DND-41 (cell line): ENCODE results near the gene PPP1R12A.
"Not testable (repeated sequence)": the region's sequence is repeated elsewhere in the genome, so short reads cannot be mapped to it uniquely, and the experiment has no call there.

Experiments used
- ATAC-seq: fragments of 200-7000 bp; cut with Tn5 transposase; 3 replicates; pipeline ENCODE4 v1.9.1; 2021; ENCODE audit warnings: low read depth; ENCODE audit not compliant: insufficient read depth
- DNase-seq: peaks from one replicate; pipeline ENCODE4 v3.0.0-alpha.2; 2020
- H2AFZ ChIP-seq: 2 replicates; pipeline ENCODE4 v1.6.0; 2012; ENCODE audit warnings: low read depth, low read length
- H3K27ac ChIP-seq: 2 replicates; pipeline ENCODE4 v1.5.1; 2012; ENCODE audit warnings: low read length, inconsistent platforms
- H3K27me3 ChIP-seq: fragments of 200-600 bp; sonication (generic); 2 replicates; pipeline ENCODE4 v1.6.0; 2012; ENCODE audit warnings: low read length, mild to moderate bottlenecking, inconsistent platforms; ENCODE audit not compliant: insufficient read depth, poor library complexity
- H3K36me3 ChIP-seq: 2 replicates; pipeline ENCODE4 v1.5.1; 2012; ENCODE audit warnings: low read length, inconsistent platforms; ENCODE audit not compliant: insufficient read depth
- H3K4me1 ChIP-seq: 2 replicates; pipeline ENCODE4 v1.5.1; 2012; ENCODE audit warnings: mild to moderate bottlenecking, low read length; ENCODE audit not compliant: insufficient read depth
- H3K4me2 ChIP-seq: 2 replicates; pipeline ENCODE4 v1.6.0; 2012; ENCODE audit warnings: mild to moderate bottlenecking, moderate library complexity, low read length, inconsistent platforms; ENCODE audit not compliant: insufficient read depth
- H3K4me3 ChIP-seq, 2 experiments: fragments of 200-600 bp in 1 of 2; shearing (Covaris generic) in 1 of 2; 2 replicates each; pipeline ENCODE4 v1.5.1; 2012 to 2016; ENCODE audit warnings: inconsistent platforms in 2 of 2, low read length in 2 of 2, mild to moderate bottlenecking in 2 of 2, low read depth in 1 of 2, moderate library complexity in 1 of 2
- H3K79me2 ChIP-seq: 2 replicates; pipeline ENCODE4 v1.6.0; 2012; ENCODE audit warnings: low read length, inconsistent platforms; ENCODE audit not compliant: insufficient read depth
- H3K9ac ChIP-seq: 2 replicates; pipeline ENCODE4 v1.6.0; 2012; ENCODE audit warnings: low read depth, mild to moderate bottlenecking, inconsistent platforms, low read length, moderate library complexity
- H3K9me3 ChIP-seq: 2 replicates; pipeline ENCODE4 v1.5.1; 2012; ENCODE audit warnings: low read length, moderate library complexity, mild to moderate bottlenecking, inconsistent platforms; ENCODE audit not compliant: insufficient read depth, severe bottlenecking
- H4K20me1 ChIP-seq: 2 replicates; pipeline ENCODE4 v1.6.0; 2012; ENCODE audit warnings: low read length; ENCODE audit not compliant: insufficient read depth
- CTCF ChIP-seq: IDR thresholded peaks from 2 replicates; pipeline ENCODE4 v1.5.1; 2012; ENCODE audit warnings: borderline replicate concordance, low read length, moderate library complexity, mild to moderate bottlenecking; ENCODE audit not compliant: poor library complexity, severe bottlenecking; ENCODE audit errors: extremely low read depth
- EZH2 ChIP-seq: IDR thresholded peaks from 3 replicates; pipeline ENCODE4 v1.6.1; 2012; ENCODE audit warnings: borderline replicate concordance, low read depth, mild to moderate bottlenecking, moderate library complexity, low read length, inconsistent platforms; ENCODE audit not compliant: severe bottlenecking

The PPP1R12A gene

GRCh38 chr12:79949098-79949497 is 14.2 kb upstream of the PPP1R12A start:
- H3K27me3 ChIP-seq, result no peaks in the 10 kb centered on the region
- H3K4me2 ChIP-seq, result no peak overlapping the region
- ATAC-seq (no peak), DNase-seq (no peak)
- no peaks in the 10 kb centered on the region for H3K79me2 ChIP-seq
- no peak overlapping the region for H3K27ac ChIP-seq
- H3K36me3 ChIP-seq, result no peaks in the 10 kb centered on the region
- TF ChIP-seq EZH2, result no peak
- no peak for TF ChIP-seq CTCF
- H3K9me3 ChIP-seq, result no peaks in the 10 kb centered on the region
- no peak overlapping the region for H3K9ac ChIP-seq
- no peak overlapping the region for H2AFZ ChIP-seq
- no peaks in the 10 kb centered on the region for H4K20me1 ChIP-seq
- no peaks in the 10 kb centered on the region for H3K4me1 ChIP-seq
- H3K4me3 ChIP-seq, result no peak overlapping the region

- H3K36me3 ChIP-seq, result no peaks in the 10 kb centered on the region
- H3K4me2 ChIP-seq, result no peak overlapping the region
- TF ChIP-seq CTCF (no peak), EZH2 (no peak)
- no peaks in the 10 kb centered on the region for H4K20me1 ChIP-seq
- H3K9me3 ChIP-seq, result no peaks in the 10 kb centered on the region
- no peak overlapping the region for H3K9ac ChIP-seq
- no peaks in the 10 kb centered on the region for H3K27me3 ChIP-seq
- H3K4me3 ChIP-seq, result no peak overlapping the region
- H3K79me2 ChIP-seq, result no peaks in the 10 kb centered on the region
- no peaks in the 10 kb centered on the region for H3K4me1 ChIP-seq
- no peak overlapping the region for H2AFZ ChIP-seq
- no peak overlapping the region for H3K27ac ChIP-seq
- no peak for ATAC-seq
- DNase-seq, result no peak
These were observed 10.5 kb upstream of the PPP1R12A start for GRCh38 chr12:79945433-79945832.

GRCh38 chr12:79944565-79944964 is 9.7 kb upstream of the PPP1R12A start:
- Histone ChIP-seq H3K27ac (no peak overlapping the region), H3K4me2 (no peak overlapping the region), H3K4me1 (no peaks in the 10 kb centered on the region), H3K4me3 (no peak overlapping the region), H3K79me2 (no peaks in the 10 kb centered on the region), H4K20me1 (no peaks in the 10 kb centered on the region), H2AFZ (no peak overlapping the region), H3K27me3 (no peaks in the 10 kb centered on the region), H3K9me3 (no peaks in the 10 kb centered on the region), H3K36me3 (no peaks in the 10 kb centered on the region), H3K9ac (no peak overlapping the region)
- TF ChIP-seq CTCF (no peak), EZH2 (no peak)
- ATAC-seq, result no peak
- no peak for DNase-seq

GRCh38 chr12:79942846-79943245 is 7.9 kb upstream of the PPP1R12A start:
- H3K27ac ChIP-seq, H2AFZ ChIP-seq, H3K79me2 ChIP-seq, H3K4me3 ChIP-seq, ATAC-seq, H3K9me3 ChIP-seq, H3K9ac ChIP-seq, H3K27me3 ChIP-seq, H3K36me3 ChIP-seq, DNase-seq, H3K4me1 ChIP-seq, H3K4me2 ChIP-seq, H4K20me1 ChIP-seq: not testable (repeated sequence)
